Fibroblast of skin of scalp (primary cell): ENCODE measurements around the gene OR51E1. TPM values are rescaled to one million over a fixed set of nuclear protein-coding genes. Genes with fewer than 3 reads are reported as not detected.

Experiments
- DNase-seq: peaks from one replicate; pipeline ENCODE4 v3.0.0-alpha.2; 2013
- polyA plus RNA-seq, 2 experiments: library from polyadenylated mRNA; unstranded; fragments of 120-200 nt; gene quantifications; one replicate each; pipeline ENCODE4 v1.2.1, GENCODE V29; 2013; ENCODE audit not compliant: insufficient read length in 2 of 2

OR51E1 gene, protein sequence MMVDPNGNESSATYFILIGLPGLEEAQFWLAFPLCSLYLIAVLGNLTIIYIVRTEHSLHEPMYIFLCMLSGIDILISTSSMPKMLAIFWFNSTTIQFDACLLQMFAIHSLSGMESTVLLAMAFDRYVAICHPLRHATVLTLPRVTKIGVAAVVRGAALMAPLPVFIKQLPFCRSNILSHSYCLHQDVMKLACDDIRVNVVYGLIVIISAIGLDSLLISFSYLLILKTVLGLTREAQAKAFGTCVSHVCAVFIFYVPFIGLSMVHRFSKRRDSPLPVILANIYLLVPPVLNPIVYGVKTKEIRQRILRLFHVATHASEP
- polyA plus RNA-seq (2013, experiment 1 of 2; ENCODE audit: insufficient read length): 0.04 TPM
- 0.05 TPM for polyA plus RNA-seq (2013, experiment 2 of 2; ENCODE audit: insufficient read length)

- no peak for DNase-seq
These were observed at the start of gene OR51E1 for GRCh38 chr11:4643682-4644081. Gene OR51E1 (plus strand): TSS chr11:4643982. CDS start chr11:4652527, 8,545 bp downstream.

DNA sequence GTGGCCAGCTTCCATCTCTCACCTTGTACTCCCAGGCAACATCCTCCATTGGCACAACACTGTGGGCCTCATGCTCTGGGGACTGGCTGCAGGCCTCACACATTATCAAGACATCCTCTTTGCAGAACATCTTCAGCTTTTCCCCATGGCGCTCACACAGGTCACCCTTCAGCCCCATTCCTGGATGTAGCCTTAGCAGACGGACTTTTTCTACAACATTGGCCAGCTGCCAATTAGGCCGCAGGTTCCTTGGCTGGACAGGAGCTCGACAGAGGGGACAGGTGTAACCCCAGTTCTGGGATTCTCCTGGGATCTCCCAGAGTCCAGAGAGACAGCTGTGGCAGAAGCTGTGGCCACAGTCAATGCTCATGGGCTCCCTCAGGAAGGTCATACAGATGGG is 38.7 kb upstream of the OR51E1 start:
- no peak for DNase-seq

- peak; percentile 4 for DNase-seq
These were observed 37.4 kb upstream of the OR51E1 start for GRCh38 chr11:4606231-4607015.

- no peak for DNase-seq
These were observed 36.7 kb upstream of the OR51E1 start for GRCh38 chr11:4607096-4607495.

DNA sequence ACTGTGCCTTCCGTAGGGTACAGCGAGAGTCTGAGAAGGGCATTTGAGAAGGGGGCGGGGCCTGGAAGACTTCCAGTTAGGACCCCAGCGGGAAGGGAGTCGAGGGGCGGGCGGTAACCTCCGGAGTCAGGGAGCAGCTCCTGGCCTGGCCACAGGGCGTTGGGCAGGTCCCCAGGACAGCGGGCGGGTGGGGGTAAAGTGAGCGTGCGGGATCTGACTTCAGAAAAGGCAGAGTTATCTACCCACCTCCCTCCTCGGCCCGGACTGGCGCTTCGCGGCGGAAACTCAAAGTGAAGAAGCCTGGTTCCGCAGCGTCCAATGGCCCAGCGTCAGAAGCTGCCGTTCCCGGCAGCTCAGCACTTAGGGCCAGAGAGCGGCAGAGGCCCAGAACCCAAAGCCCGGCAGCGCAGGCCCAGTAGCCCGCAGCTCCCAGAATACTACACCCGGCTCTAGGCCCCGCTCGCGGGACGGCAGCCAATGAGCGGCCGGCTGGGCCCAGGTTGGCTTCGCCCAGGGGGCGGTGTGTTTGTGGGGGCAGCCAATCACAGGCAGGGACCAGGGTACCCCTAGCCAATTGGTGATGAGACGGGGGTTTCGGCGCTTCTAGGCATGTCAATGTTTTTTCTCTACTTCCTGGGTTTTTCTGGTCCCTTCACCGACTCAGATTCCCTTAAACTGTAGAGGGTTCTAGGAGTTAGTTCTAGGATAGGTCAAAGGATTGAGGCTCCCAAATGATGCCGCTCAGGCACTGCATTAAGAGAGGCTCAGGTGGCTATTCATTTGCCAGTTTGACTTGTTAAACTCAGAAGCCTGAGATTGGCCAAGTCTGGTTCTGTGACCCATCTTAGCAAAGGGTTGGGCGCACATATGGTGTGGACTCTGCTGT is 35.8 kb upstream of the OR51E1 start, which contains the start of gene TRIM68:
TSS of gene TRIM68 (minus strand) at position 451 of the 886 bp plus-strand sequence. CDS start 2,727 bp downstream, outside the sequence.
- peak; percentile 97 for DNase-seq

DNA sequence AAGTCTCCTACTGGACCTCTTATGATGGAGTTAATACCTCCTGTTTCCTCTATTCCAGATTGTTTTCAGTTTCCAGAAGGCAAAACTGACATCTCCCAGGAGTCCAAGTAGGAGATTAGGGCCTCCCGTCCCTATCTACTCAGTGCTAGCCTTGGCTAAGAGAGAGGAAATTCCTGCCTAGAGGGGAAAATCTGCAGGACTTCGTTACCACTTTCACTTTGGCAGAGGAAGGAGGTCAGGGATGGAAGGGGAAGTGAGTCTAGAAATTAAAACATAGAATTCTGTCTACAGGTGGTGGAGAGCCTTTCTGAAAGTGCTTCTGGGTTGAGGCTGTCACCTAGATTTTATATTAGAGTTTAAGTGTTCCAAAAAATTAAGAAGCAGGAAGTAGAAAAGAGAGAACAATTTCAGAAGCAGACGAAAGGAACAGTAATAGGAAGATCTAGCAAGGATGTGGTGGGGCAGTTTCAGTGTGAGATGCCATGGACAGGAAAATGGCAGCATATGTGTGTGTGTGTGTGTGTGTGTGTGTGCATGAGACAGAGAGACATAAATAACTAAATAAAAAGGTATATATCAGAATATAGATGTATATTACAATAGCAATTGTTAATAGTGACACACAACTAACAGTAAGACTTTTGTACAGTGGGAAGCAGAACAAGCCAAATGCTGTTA is 33.4 kb upstream of the OR51E1 start:
- no peak for DNase-seq

- DNase-seq: no peak
These were observed 31.8 kb upstream of the OR51E1 start for GRCh38 chr11:4611986-4612385.

DNA sequence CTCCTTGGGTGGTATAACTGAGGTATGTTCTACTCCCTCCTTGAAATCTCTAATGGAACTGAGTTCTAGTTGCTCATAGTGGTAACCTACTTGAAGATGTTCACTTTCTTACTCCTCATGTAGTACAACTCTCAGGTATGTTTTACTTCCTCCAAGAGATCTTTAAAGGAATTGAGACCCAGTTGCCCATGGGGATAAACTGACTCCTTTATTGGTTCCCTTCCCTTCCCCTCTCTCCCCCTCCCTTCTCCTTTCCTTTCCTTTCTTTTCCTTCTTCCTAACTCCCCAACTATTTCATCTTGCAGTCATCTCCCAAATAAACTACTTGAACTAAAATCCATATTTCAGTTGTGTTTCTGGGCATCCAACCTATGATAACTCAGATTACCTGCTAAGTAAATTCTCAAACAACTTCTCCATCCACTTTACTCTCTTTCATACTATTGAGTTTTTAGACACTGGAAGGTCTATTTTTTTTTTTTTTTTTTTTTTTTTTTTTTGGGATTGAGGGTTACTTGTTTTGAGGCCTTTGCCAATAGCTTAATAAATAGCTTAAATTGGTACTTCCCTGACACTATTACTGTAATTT is 27.8 kb upstream of the OR51E1 start:
- no peak for DNase-seq

DNA sequence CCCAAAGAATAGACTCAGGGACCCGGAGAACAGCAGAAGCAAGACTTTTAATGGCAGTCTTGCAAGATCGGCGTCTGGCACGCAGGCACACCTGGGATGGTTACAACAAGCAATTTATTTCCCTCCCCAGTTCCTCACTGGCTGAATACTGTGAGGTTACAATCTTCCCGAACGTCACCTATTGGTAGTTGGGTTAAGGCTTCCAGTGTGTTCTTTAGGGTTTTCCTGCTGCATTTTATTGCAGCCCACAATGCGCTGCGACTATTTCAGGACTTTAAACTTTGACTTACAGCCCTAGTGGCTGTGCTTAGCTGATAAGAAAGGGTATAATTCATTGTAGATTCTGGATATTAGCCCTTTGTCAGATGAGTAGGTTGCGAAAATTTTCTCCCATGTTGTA is 24.3 kb upstream of the OR51E1 start:
- DNase-seq: no peak

- peak; percentile 54 for DNase-seq
These were observed 17.3 kb upstream of the OR51E1 start for GRCh38 chr11:4626207-4627099.

DNA sequence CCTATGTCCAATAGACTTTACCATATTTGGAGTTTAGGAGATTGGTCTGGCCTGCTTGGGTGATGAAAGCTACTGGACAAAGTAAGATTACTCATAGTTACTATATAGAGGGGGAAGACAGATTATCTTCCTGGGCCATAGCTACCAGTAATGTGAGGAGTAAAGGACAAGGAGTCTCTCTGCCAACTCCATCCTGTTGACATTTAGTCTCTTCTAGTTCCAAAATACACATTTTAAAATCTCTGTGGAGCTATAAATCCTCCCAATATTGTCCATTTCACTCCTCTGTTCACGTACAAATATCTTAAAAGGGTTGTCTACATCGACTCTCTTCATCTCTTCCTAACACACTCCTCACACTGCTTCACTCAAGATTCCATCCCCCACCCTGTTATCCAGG is 7.6 kb upstream of the OR51E1 start:
- no peak for DNase-seq

DNA sequence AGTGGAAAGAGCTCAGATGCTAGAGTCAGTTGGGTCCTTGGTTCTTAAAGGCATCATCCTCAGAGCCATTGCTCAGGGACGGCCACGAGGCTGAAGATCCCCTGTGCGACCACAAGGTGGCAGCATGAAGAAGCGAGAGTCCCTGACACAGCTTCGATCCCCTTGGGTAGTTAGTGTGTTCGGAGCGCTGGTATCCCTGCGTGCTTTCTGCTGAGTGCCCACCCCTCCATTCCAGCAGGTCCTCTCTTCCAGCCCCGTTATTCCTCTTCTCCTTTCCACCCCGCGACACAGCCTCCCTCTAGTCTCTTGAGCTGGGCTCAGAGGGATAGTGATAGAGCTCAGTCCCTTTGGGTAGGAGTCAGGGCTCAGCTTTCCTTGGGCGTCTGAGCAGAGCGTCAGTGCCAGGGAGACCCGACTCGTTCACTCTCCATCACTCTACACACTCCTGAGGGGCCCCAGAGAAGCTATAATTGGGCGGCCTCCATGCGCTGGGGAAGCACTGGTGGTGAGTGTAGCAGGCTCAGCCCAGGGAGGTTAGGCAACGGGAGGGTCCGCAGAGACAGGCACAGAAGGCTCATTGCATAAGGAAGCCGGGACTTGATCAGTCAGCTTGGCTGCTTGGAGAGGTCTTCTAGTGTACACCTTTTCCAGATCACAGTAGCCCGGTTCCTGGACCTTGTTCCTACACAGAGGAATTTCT is 6.7 kb upstream of the OR51E1 start, which contains the start of gene OR51D1:
TSS of gene OR51D1 (plus strand) at position 516 of the 700 bp plus-strand sequence. CDS start 2,314 bp downstream, outside the sequence.
- DNase-seq: peak; percentile 62

DNA sequence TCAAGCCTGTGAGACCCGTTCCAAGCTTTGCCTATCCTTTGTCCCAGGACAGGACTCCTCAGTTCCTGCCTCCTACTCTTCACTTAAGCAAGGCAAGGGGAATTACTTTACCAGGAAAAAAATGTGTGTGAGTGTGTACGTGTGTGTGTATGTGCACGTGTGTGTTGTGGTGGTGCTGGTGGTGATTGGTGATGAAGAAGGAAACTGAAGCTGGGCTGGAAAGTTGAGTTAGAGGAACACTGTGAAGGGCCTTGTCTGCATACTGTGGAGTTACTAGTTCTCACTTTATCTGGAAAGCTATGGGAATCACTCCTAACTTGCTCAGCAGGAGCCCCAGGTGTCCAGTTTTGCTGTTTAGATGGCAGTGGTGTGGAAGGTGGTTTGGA is 6.1 kb upstream of the OR51E1 start:
- DNase-seq: no peak

DNA sequence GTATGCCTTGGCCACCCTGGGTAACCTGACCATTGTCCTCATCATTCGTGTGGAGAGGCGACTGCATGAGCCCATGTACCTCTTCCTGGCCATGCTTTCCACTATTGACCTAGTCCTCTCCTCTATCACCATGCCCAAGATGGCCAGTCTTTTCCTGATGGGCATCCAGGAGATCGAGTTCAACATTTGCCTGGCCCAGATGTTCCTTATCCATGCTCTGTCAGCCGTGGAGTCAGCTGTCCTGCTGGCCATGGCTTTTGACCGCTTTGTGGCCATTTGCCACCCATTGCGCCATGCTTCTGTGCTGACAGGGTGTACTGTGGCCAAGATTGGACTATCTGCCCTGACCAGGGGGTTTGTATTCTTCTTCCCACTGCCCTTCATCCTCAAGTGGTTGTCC is 3.9 kb upstream of the OR51E1 start:
- DNase-seq: no peak

GRCh38 chr11:4641501-4641900 is 2.3 kb upstream of the OR51E1 start:
- DNase-seq: no peak

GRCh38 chr11:4642043-4642442 is 1.7 kb upstream of the OR51E1 start:
- DNase-seq: no peak

- DNase-seq: no peak
These were observed 706 bp upstream of the OR51E1 start for GRCh38 chr11:4643076-4643475.

DNA sequence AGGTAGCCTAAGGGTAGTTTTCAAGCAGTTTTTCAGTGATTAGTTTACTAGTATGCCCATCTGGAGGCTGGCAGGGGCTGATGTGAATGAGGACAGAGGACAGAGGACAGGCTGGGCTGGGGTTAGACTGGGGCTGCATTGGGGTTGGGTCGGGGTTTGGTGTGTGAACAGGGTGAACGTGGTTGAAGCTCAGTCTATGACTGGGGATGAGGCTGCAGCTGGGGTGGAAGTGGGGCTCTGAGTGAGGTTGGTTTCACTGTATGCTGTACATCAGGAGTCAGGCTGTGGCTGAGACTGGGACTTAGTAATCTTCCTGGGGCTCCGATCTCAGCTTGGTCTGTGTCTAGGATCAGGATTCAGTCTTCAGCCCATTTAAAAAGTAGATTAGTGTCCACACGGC is 451 bp downstream of the OR51E1 start:
- DNase-seq: no peak

DNA sequence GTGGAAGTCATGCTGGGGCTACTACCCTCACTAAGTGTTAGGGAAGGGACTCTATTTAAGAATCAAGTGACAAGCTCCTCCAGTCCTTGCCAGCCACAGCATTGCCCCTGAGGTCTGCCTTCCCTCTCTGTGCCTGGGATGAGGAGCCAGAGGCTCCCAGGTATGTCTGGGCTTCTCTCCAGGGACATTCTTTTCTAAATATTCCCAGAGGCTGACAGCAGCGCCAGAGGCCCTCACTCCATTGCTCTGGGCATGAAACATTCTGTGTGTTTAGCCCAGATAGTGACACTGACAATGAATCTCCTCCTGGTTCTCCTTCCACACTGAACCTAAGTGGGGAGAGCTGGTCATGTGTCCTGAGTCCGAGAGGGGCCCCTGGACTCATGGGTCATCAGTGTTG is 2.2 kb downstream of the OR51E1 start:
- no peak for DNase-seq

DNA sequence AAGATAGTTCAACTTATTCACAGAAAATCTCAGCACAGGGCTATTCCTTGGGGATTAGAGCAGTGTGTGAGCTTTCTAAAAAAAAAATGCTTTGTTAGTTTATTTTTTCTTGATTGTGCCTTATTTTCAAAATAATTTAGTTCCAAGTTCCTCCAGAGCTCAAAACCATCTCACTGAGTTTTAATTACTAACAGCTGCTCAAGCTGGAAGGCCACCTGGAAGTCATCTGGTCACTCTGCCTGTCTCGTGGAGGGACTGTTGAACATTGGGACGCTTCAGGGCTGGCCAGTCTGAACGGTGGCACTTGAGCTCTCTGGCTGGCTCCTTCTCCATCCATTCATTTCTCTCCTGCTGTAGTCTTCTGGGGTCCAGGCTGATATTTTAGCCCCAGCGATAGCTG is 4.0 kb downstream of the OR51E1 start:
- DNase-seq: no peak
